GM12874 (cell line): ENCODE data around the gene SLC1A7.

ENCODE experiments used
- TF ChIP-seq, protein P1 (sequence below): IDR thresholded peaks from 2 replicates; pipeline ENCODE4 v1.5.1; 2011; ENCODE audit warnings: low read depth, mild to moderate bottlenecking, control low read depth, low read length, moderate library complexity; ENCODE audit not compliant: insufficient read depth

The SLC1A7 gene

DNA sequence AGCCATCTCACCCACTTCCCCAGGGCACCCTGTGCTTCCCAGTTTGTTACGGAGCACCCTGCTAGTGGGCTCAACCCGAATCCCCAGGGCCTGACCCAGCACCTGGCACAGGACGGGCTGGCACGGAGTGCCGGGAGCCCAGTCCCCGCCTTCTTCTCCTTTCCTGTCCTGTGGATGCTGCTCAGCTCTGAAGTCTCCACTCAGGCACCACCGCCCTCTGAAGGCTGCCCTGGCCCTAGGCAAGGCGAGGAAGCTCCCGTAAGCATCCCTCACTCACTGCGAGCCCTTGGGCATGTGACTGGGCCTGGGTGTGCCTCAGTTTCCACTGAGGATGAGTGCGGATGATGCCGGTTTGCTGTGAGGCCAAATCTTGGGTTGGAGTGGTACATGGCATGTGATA is 21.8 kb downstream of the SLC1A7 start:
- TF ChIP-seq, protein P1, sequence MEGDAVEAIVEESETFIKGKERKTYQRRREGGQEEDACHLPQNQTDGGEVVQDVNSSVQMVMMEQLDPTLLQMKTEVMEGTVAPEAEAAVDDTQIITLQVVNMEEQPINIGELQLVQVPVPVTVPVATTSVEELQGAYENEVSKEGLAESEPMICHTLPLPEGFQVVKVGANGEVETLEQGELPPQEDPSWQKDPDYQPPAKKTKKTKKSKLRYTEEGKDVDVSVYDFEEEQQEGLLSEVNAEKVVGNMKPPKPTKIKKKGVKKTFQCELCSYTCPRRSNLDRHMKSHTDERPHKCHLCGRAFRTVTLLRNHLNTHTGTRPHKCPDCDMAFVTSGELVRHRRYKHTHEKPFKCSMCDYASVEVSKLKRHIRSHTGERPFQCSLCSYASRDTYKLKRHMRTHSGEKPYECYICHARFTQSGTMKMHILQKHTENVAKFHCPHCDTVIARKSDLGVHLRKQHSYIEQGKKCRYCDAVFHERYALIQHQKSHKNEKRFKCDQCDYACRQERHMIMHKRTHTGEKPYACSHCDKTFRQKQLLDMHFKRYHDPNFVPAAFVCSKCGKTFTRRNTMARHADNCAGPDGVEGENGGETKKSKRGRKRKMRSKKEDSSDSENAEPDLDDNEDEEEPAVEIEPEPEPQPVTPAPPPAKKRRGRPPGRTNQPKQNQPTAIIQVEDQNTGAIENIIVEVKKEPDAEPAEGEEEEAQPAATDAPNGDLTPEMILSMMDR, result no peak

DNA sequence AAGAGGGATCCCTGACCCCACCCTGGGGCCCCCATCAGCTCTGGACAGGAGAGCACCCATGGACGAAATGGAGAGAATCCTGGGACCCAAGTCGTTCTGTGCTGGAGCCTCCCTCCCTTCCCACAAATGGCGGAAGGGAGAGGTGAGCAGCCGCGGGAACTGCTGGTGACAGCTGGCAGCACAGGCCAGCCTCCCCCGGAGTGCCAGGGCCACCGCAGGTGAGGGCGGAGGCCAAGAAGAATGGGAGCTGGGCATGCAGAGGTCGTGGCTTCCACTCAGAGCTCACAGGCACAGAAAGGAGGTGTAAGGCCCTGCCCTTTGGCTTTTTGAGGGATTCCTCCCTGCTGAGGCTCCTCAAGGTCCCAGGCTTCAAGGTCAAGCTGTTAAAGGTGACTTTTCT is 24.6 kb downstream of the SLC1A7 start:
- TF ChIP-seq, protein P1, result no peak

DNA sequence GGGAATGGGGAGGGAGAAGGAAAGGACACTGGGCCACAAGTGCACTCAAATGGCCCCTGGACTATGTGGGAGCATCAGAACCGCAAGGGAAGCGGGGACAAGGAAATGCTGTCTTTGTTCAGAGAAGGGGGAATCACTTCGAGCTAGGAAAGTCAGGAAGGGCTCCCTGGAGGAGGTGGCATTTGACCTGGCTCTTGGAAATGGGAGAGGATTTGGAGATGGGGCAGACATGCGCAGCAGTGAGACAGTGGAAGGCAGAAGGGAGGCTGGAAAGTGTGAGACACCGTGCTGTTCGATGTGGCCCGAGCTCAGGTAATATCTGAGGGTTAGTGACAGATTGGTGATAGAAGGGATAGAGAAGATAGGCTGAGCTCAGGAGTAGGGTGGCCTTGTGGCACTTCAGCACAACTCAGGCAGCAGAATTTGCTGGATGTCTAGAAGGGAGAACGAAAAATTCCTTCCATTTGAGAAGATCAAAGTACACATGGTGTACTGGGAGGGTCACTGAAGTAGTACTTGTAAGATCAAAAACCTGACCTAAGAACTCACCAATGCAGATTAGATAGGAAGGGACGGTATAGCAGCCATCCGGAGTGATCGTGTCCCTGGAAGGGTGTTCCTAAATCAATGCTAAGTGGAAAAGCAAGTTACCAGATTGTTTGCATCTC is 25.4 kb downstream of the SLC1A7 start:
- TF ChIP-seq, protein P1, result no peak

DNA sequence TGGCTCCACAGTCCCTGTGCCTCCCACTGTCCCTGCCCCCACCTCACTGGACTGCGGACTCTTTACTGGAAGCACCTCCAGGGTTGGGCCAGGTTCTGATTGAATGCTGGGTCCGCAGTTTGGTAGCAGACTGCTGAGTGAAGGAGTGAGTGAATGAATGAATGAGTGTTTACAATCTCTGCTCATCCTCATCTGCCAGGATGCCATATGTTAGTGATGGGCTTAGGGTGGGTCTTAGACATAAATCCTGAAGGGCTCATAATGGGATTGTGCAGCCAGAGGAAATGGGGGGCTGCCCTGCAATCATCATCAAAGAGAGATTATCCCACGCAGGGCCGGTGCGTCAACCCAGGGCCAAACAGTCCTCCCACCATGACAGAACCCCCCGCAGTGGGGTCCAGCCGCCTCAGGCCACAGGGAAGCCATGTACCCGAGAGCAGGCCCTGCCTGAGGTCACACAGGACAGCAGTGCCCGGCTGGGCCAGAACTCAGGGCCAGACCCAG is 26.1 kb downstream of the SLC1A7 start:
- TF ChIP-seq, protein P1, result no peak

DNA sequence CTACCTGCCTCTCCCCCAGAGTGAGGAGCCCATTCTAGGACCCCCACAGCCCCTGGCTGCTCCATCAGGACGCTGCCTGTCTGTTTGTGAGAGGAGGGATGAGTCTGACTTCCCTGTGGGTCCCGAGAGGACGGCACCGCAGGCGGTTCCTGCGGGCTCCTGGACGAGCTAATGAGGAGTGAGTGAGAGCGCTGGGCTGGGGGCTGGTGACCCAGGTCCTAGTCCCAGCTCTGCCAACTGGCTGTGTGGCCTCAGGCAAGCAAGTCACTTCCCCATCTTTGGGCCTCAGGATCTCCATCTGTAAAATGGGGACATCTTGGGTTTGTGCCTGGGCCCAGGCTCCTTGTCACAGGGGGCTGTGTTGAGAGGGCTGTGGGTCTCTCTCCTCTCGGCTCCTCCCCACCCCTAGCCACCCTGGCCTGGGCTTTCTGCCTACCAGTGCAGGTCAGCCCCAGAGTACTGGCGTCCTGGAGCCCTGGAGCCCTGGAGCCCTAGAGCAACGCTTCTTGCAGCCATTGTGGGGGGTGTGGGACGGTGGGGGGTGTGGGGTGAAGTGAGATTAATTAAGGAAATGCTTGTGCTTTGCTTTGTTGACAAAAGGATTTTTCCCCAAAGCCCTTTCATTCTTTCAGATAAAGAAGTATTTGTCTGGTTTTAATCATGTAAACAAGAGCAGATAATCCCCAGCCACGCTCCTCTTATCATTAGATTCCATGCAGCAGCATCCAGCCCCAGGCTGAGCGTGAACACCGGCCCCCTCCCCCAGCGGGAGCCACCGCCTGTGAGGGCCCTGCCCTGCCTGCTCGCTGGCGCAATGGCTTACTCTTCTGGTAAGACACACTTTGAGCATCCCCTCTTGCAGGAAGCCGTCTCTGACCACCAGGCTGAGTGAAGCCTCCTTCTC is 26.8 kb downstream of the SLC1A7 start:
- TF ChIP-seq, protein P1, result no peak

DNA sequence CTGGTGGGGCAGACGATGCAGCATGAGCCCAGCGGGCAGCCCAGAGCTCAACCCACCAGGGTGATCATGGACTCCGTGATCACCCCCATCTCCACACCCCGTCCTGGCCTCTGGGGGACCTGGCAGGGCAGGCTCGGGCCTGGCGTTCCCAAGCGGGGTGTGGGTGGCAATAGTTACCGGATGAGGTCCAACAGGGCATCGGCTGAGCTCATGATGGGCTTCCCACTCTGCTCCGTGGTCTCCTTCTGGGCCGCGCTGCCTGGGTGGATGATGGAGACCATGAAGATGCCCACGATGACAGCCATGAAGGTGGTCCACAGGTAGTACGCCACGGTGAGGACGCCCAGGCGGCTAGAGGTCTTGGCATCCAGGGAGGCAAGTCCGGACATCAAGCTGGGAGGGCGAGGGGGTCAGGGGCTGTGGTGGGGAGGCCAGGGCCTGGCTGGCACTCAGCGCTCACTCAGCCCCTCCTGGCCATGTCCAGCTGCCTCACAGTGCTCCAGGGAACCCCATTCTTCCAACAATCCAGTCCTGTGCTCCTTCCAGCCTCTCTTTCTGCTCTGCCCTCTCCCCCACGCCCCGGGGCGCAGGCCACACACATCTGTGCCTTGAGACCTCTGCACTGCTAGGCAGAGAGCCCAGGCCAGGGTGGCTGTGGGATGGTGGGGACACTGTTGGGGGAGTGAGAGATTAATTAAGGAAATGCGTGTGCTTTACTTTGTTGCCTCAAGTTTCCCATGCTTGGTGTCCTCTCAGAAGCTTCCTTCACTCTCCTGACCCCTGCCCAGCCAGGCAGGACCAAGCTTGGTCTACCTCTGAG is 27.6 kb downstream of the SLC1A7 start:
- TF ChIP-seq, protein P1, result no peak

DNA sequence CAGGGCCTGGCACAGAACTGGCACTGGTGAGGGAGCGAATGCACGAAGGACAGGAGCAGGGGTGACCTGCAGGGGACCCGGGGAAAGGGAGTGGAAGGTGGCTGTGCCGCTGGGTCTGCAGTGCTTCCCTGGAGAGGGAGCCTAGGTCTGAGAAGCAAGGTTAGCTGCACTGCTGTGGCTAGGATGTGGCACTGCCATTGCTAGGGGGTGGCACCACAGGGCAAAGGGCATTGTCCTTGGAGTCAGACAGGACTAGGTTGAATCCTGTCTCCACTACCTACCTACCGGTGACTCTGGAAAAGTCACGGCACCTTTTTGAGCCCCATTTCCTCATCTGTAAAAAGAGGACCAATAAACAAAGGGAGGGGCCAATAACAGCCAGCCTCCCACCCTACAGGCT is 28.3 kb downstream of the SLC1A7 start:
- TF ChIP-seq, protein P1, result no peak
